Endothelial cell (in vitro differentiated cells): Measurements from ENCODE around the gene CFAP65. TPM values are rescaled to one million over a fixed set of nuclear protein-coding genes. Genes with fewer than 3 reads are reported as not detected.

ENCODE experiments used
- DNase-seq: peaks from one replicate; pipeline ENCODE4 v3.0.0; 2021; ENCODE audit warnings: low spot score
- H3K27ac Mint-ChIP-seq: one replicate; pipeline ENCODE4 v1.8.0; 2021; ENCODE audit warnings: mixed read lengths, inconsistent platforms; ENCODE audit not compliant: unreplicated experiment
- H3K27me3 Mint-ChIP-seq: one replicate; pipeline ENCODE4 v1.8.0; 2021; ENCODE audit warnings: mild to moderate bottlenecking, moderate library complexity, mixed read lengths, inconsistent platforms; ENCODE audit not compliant: unreplicated experiment
- H3K36me3 Mint-ChIP-seq: one replicate; pipeline ENCODE4 v1.8.0; 2021; ENCODE audit warnings: mild to moderate bottlenecking, low read depth, mixed read lengths, inconsistent platforms; ENCODE audit not compliant: unreplicated experiment
- H3K4me1 Mint-ChIP-seq: one replicate; pipeline ENCODE4 v1.8.0; 2021; ENCODE audit warnings: mild to moderate bottlenecking, mixed read lengths, inconsistent platforms; ENCODE audit not compliant: unreplicated experiment
- H3K4me3 Mint-ChIP-seq: one replicate; pipeline ENCODE4 v1.8.0; 2021; ENCODE audit warnings: mild to moderate bottlenecking, mixed read lengths, inconsistent platforms; ENCODE audit not compliant: unreplicated experiment
- H3K9me3 Mint-ChIP-seq: one replicate; pipeline ENCODE4 v1.8.0; 2021; ENCODE audit warnings: mixed read lengths, inconsistent platforms; ENCODE audit not compliant: unreplicated experiment
- CTCF ChIP-seq: fragments of 200-600 bp; sonication (generic); IDR thresholded peaks from one replicate; pipeline ENCODE4 v1.5.0; 2021; ENCODE audit warnings: antibody characterized with exemption; ENCODE audit not compliant: unreplicated experiment
- total RNA-seq: library from RNA; stranded (reverse); fragmentation: NEBNext Ultra II Directional; extraction: Animal tissue kit (Norgen Biotek cat#: 25700); gene quantifications from one replicate; pipeline ENCODE4 v1.2.1, GENCODE V29; 2021; ENCODE audit not compliant: unreplicated experiment

Gene CFAP65
- total RNA-seq, 1 donor from 2014 or later, result 0.59 TPM

- TF ChIP-seq CTCF, result peak; percentile 75
- no peak overlapping the region for H3K4me3 Mint-ChIP-seq
- H3K36me3 Mint-ChIP-seq, result peaks cover 3% of the 10 kb centered on the region
- H3K9me3 Mint-ChIP-seq, result no peaks in the 10 kb centered on the region
- peaks cover 4% of the 10 kb centered on the region for H3K4me1 Mint-ChIP-seq
- no peak overlapping the region for H3K27ac Mint-ChIP-seq
- DNase-seq, result peak; percentile 85
- peaks cover 31% of the 10 kb centered on the region for H3K27me3 Mint-ChIP-seq
These were observed 16.6 kb upstream of the CFAP65 start for GRCh38 chr2:219057709-219058540.

GRCh38 chr2:219056896-219057708 is 15.8 kb upstream of the CFAP65 start:
- no peak overlapping the region for H3K27ac Mint-ChIP-seq
- TF ChIP-seq CTCF, result no peak
- H3K4me1 Mint-ChIP-seq, result peaks cover 4% of the 10 kb centered on the region
- H3K27me3 Mint-ChIP-seq, result peaks cover 27% of the 10 kb centered on the region
- H3K4me3 Mint-ChIP-seq, result no peak overlapping the region
- H3K9me3 Mint-ChIP-seq, result no peaks in the 10 kb centered on the region
- peaks cover 3% of the 10 kb centered on the region for H3K36me3 Mint-ChIP-seq
- DNase-seq, result peak; percentile 16

- Mint-ChIP-seq H3K4me3 (peak overlapping the region; percentile 7), H3K36me3 (peaks cover 3% of the 10 kb centered on the region), H3K27me3 (peaks cover 22% of the 10 kb centered on the region), H3K27ac (no peak overlapping the region), H3K4me1 (peaks cover 1% of the 10 kb centered on the region), H3K9me3 (no peaks in the 10 kb centered on the region)
- DNase-seq, result no peak
- no peak for TF ChIP-seq CTCF
These were observed 15.0 kb upstream of the CFAP65 start for GRCh38 chr2:219056176-219056895.

- no peak overlapping the region for H3K4me3 Mint-ChIP-seq
- no peak for TF ChIP-seq CTCF
- H3K36me3 Mint-ChIP-seq, result peaks cover 3% of the 10 kb centered on the region
- no peaks in the 10 kb centered on the region for H3K4me1 Mint-ChIP-seq
- H3K27me3 Mint-ChIP-seq, result peaks cover 22% of the 10 kb centered on the region
- H3K9me3 Mint-ChIP-seq, result no peaks in the 10 kb centered on the region
- no peak overlapping the region for H3K27ac Mint-ChIP-seq
- no peak for DNase-seq
These were observed 13.9 kb upstream of the CFAP65 start for GRCh38 chr2:219054956-219055903.
